CD4-positive, alpha-beta T cell treated with Interleukin-4 for 4 hours (primary cell): Measurements from ENCODE around the gene ZNF197.
"Not testable (repeated sequence)": the region's sequence is repeated elsewhere in the genome, so short reads cannot be mapped to it uniquely, and the experiment has no call there.

Experiments used
- DNase-seq: peaks from one replicate; pipeline ENCODE4 v3.0.0-alpha.2; 2020

Gene ZNF197

DNA sequence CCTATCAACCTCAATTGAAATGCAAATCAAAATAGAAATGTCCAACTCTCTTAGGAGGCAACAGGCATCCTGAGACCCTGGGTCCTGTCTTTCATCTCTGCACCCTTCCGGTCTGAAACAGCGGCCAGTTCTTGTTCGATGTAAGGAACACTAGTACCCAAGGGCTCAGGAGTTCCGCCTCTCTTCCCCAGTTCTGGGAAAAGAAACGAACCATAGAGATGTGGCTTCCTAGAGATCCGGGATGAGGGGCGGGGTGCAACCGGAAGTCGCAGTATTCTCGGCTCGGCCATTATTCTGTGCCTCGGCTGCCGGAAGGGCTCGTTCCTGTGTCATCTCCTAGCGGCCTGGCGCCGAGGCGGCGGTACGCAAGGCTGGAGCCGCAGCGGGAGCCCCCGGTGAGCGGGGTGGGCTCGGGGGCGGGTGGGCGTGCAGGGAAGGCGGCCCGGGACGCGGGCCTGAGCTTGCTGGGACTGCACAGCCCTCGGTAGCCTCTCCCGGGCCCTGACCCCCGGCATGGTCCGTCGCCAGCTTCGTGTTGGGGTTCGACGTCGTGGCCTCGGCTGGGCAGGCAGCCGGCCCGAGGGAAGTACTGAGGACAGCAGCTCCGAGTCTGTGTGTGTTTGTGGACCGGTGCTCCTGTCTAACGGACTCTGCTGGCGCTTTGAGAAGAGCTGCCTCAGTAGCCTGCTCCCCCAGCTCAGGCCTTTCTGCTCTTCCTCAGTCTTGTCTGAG, at the start of gene ZNF197:
ZNF197 (plus strand) TSS at position 288 of the 732 bp plus-strand sequence. CDS start 4,119 bp downstream, outside the sequence.
- DNase-seq = peak; percentile 61

- DNase-seq = no peak
These were observed 48.2 kb upstream of the ZNF197 start for GRCh38 chr3:44576613-44577012.

GRCh38 chr3:44577354-44577952, 47.4 kb upstream of the ZNF197 start:
- DNase-seq = not testable (repeated sequence)

GRCh38 chr3:44578316-44578715, 46.5 kb upstream of the ZNF197 start:
- DNase-seq = not testable (repeated sequence)

DNA sequence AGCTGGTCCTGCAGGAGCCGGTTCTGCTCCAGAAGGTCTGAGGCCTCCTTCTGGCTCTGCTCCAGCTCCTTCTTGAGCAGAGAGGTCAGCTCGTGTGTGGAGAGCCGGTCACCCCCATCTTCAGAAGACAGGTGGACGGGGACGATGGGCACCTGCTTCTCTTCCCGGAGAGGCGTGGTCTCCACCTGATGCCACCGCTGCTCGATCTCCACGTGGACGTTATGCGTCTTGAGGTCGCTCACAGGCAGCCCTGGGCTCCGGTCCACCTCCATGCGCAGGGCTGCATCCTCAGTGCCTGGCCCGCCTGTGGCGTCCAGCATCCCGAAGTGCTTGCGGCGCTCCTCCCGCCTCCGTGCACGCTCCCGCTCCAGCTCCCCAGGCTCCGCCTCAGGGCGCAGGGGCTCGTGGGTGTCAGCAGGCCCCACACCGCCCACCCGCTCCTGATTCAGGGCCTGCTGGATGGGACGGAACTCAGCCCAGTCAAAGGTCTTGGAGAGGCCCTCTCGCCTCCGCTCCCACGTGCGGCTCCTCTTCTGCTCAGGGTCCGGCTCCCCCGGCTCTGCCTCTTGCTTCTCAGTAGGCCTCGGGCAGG, 45.8 kb upstream of the ZNF197 start:
- DNase-seq = not testable (repeated sequence)

DNA sequence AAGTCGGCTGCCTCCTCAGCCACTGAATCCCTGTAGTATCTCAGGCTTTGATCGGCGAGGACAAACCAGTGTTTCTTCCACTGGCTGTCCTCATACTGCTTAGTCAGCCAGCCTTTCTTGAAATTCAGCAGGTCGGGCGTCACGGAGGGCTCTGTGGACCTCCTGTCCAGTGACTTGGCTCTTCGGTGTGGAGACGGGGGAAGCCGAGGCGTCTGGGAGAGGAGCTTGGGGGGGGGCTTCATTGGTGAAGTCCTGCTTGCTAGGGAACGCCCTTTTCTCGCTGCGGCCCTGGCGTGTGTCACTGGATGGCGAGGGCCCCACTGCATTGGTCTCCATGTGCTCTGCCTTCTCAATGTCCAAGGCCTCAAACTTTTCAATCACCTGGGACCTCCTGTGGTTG, 45.1 kb upstream of the ZNF197 start:
- not testable (repeated sequence) for DNase-seq

DNA sequence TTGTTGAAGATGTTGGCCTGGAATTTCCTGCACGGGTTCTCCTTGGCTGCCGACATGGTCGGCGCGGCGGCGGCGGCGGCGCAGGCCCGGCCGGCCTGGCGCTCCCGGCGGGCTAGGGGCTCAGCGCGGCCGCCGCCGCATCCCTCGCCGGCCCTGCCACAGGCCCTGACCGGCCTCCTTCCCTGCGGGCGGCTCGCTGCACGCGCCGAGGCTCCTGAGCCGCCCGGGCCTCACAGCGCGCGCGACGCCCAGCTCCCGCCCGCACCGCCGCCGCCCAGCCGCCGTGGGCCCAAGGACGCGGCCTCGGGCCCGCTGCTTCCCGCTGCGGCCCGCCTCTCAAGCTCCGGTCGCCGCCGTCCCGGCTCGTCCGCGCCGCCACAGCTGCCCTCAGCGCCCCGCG, 43.9 kb upstream of the ZNF197 start:
- not testable (repeated sequence) for DNase-seq

GRCh38 chr3:44584646-44585501, 40.0 kb upstream of the ZNF197 start, which contains the start of gene ZNF660:
ZNF660 (plus strand) TSS chr3:44584964; CDS start chr3:44594194, 9,230 bp downstream.
- DNase-seq = no peak

DNA sequence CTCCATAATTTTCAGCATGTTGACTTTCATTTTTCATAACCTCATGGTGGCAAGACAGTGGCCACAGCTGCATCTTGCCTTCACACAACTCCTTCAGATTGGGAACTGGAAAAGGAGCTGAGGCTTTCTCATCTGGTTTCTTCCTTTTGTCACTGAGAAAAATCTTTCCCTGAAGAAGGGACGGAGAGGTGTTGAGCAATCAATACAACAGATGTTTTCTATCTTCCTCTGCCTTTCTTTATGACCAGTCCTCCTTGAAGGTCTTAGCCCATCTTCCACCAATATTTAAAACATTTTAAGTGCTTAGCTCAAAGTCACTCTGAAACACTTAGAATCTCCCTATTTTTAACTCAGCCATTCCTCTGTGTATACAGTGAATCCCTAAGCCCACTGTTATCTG, 28.2 kb upstream of the ZNF197 start:
- DNase-seq = no peak

GRCh38 chr3:44601749-44602148, 23.1 kb upstream of the ZNF197 start:
- no peak for DNase-seq

DNA sequence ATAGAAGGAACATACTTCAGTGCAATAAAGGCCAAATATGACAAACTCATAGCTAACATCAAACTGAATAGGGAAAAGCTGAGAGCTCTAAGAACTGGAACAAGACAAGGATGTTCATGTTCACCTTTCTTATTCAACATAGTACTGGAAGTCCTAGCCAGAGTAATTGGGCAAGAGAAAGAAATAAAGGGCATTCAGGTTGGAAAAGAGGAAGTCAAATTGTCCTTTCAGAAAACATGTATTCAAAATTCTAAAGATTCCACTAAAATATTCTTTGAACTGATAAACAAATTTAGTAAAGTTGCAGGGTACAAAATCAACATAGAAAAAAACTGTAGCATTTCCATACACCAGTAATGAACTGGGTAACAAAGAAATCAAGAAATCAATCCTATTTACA, 12.2 kb upstream of the ZNF197 start:
- no peak for DNase-seq

DNA sequence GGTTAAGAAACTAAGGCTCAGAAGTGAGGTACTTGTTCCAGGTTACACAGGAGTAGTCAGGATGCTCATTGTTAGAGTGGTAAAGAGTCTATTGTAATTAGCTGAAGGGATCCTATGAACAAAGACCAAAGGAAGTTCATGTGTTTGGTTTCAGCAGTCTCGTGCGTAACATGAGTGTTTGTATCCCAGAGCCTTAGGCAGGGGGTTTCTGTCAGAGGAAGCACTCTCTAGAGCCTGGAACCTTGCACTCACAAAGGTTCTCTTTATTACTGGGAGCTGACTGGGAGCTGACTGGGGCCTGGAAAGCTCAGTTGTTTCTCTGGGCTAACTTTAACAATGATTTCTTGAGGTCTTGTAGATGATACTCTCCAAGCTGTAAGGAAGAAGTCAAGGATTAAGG, 3.9 kb downstream of the ZNF197 start:
- DNase-seq = no peak

DNA sequence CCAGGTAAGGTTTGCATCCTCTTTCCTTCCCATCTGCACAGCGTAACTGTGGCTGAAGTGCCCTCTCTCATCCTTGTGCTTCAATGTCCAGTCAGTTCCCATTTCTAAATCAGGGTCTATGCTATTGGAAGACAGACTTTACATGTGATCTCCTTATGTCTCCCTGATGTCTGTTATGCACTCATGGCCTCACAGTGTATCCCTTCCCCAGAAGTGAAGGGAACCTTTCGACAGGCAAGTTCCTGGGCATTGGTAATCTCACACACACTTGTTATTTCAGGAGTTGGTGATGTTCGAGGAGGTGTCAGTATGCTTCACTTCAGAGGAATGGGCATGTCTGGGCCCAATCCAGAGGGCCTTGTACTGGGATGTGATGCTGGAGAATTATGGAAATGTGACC, 7.4 kb downstream of the ZNF197 start:
- DNase-seq = no peak

DNA sequence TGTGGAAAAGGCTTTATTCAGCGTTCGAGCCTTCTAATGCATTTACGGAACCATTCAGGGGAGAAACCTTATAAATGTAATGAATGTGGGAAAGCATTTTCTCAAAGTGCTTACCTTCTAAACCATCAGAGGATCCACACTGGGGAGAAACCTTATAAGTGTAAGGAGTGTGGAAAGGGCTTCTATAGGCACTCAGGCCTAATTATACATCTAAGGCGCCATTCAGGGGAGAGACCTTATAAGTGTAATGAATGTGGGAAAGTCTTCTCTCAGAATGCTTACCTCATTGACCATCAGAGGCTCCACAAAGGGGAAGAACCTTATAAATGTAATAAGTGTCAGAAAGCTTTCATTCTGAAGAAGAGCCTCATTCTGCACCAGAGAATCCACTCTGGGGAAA, 17.5 kb downstream of the ZNF197 start:
- DNase-seq = no peak

GRCh38 chr3:44643024-44643423, 18.2 kb downstream of the ZNF197 start:
- no peak for DNase-seq

- no peak for DNase-seq
These were observed 22.9 kb downstream of the ZNF197 start for GRCh38 chr3:44647771-44648170.

DNA sequence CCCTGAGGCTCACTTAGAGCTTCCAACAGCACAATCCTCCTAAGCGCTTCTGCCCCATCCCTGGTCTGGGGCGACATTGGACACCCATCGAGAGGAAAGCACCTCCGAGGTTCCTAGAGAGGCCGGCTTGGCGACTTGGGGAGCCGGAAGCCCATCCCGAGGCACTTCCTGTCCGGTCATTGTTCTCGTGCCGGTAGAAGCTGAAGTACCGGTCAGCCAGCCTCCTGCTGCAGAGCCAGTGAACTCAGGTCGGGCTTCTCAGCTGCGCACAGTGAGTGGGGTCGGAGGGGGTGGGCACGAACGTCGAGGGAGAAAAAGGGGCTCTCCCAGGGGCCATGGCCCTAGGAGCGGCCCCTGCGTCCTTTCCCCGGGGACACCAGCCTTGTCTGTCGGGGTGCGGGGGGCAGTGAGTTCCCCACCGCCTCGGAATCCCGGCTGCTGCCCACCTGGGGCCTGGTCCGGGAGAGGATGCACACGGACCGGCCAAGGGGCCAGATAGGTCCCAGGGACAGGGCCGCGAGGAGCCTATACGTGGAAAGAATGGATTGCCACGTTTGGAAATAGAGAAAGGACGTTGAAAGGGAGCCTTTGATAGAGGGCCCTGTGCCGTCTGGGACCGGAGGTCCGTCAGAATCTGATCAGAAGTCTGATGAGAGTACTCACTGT, 23.9 kb downstream of the ZNF197 start, which contains the start of gene ZNF35:
ZNF35 (plus strand) TSS at position 169 of the 666 bp plus-strand sequence. CDS start 2,336 bp downstream, outside the sequence.
- peak; percentile 26 for DNase-seq

GRCh38 chr3:44649709-44650108, 24.9 kb downstream of the ZNF197 start:
- DNase-seq = no peak

- no peak for DNase-seq
These were observed 29.2 kb downstream of the ZNF197 start for GRCh38 chr3:44654039-44654438.

- DNase-seq = no peak
These were observed 34.2 kb downstream of the ZNF197 start for GRCh38 chr3:44659015-44659414.

GRCh38 chr3:44659434-44659833, 34.6 kb downstream of the ZNF197 start:
- DNase-seq = no peak

DNA sequence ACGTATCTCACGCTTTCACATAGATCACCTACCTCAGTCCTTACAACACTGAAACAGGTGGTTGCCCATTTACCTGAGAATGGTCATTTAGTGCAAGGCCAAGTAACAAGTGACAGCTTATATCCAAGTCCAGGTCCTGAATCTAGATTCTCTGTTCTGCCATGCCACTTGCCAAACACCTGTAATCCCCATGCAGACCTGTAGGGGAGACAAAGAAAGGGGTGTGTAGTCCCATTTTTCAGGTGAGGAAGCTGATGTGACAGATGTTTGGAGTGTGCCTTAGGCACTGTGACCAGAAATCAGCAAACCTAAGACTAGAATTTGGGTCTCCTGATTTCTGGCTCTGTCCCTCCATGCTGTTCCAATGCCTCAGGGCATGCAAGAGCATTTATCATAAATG, 36.4 kb downstream of the ZNF197 start:
- DNase-seq = no peak
